Islet precursor cell (in vitro differentiated cells): Measurements from ENCODE around the gene F2R.
"Not testable (repeated sequence)": the region's sequence is repeated elsewhere in the genome, so short reads cannot be mapped to it uniquely, and the experiment has no call there.

Experiments used
- DNase-seq: peaks from one replicate; pipeline ENCODE4 v3.0.0-alpha.2; 2018

Gene F2R

GRCh38 chr5:76762484-76762883 is 46.6 kb downstream of the F2R start:
- no peak for DNase-seq

- no peak for DNase-seq
Observed at GRCh38 chr5:76763136-76763535, 47.2 kb downstream of the F2R start.

- no peak for DNase-seq
Observed at GRCh38 chr5:76764374-76764773, 48.4 kb downstream of the F2R start.

GRCh38 chr5:76765249-76765648 is 49.3 kb downstream of the F2R start:
- DNase-seq: no peak

- DNase-seq: no peak
Observed at GRCh38 chr5:76766746-76767145, 50.8 kb downstream of the F2R start.

- not testable (repeated sequence) for DNase-seq
Observed at GRCh38 chr5:76771041-76771440, 55.1 kb downstream of the F2R start.

- DNase-seq: no peak
Observed at GRCh38 chr5:76771705-76772405, 55.9 kb downstream of the F2R start.

- DNase-seq: no peak
Observed at GRCh38 chr5:76775921-76776320, 60.0 kb downstream of the F2R start.

GRCh38 chr5:76776391-76776790 is 60.5 kb downstream of the F2R start:
- DNase-seq: no peak

GRCh38 chr5:76780616-76781015 is 64.7 kb downstream of the F2R start:
- DNase-seq: not testable (repeated sequence)

GRCh38 chr5:76781775-76782174 is 65.8 kb downstream of the F2R start:
- DNase-seq: peak; percentile 68

- DNase-seq: no peak
Observed at GRCh38 chr5:76782444-76782843, 66.5 kb downstream of the F2R start.
